ENCODE data around the gene OR6Q1. TPM values are rescaled to one million over a fixed set of nuclear protein-coding genes. Genes with fewer than 3 reads are reported as not detected.

The OR6Q1 gene, protein sequence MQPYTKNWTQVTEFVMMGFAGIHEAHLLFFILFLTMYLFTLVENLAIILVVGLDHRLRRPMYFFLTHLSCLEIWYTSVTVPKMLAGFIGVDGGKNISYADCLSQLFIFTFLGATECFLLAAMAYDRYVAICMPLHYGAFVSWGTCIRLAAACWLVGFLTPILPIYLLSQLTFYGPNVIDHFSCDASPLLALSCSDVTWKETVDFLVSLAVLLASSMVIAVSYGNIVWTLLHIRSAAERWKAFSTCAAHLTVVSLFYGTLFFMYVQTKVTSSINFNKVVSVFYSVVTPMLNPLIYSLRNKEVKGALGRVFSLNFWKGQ
- total RNA-seq (2022; extraction: Qiagen RNA extraction; ENCODE audit: low read depth), result not detected in 5 replicates

DNA sequence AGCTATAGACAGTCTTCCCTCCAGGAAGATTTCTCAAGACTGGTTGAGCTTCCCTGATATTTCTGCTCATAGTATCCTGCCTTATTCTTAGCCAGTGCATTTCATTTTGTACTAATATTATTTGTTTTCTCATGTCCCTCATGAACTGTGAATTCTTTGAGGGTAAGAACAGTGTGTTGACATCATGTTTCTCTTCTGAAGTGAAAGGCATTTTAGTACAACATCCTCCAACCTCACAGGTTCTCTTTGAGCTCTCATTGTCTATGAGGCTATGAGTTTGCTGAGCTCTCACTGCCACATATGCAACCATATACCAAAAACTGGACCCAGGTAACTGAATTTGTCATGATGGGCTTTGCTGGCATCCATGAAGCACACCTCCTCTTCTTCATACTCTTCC is at the start of gene OR6Q1:
Gene OR6Q1 (plus strand): TSS at position 301 of the 400 bp plus-strand sequence. CDS start 0 bp downstream, at position 301.

DNA sequence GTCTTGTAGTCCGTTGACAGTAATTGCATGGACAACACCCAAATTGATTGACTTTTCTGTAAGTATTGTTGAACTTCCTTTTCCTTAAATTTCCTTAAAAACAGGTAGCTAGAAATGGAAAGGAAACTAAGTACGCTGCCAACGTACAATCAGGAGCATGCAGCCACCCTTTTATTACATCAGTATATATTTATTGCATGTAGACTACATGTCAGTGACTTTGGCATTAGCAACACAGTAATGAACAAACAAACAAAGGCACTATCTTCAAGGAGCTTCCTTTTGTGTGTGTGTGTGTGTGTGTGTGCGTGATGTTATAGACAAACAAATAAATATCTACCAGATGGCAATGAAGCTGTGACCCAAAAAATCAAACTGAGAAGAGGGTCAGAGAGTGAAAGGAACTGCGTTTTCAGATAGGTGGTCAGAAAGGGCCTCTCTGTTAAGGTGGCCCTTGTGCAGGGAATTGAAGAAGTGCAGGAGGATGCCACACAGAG is 7.3 kb upstream of the OR6Q1 start, which contains the start of gene OR9Q1:
Gene OR9Q1 (plus strand): TSS at position 447 of the 497 bp plus-strand sequence. CDS start 155,564 bp downstream, outside the sequence.

Other genes starting within 250 kb of the OR6Q1 start
- gene OR9Q1, start 7.1 kb upstream of the OR6Q1 start, total RNA-seq (2022; extraction: Qiagen RNA extraction; ENCODE audit: low read depth), result not detected in 5 replicates
- not detected in 5 replicates for gene OR9I1, start 94.6 kb downstream of the OR6Q1 start, total RNA-seq (2022; extraction: Qiagen RNA extraction; ENCODE audit: low read depth)
- gene OR9Q2, start 158.1 kb downstream of the OR6Q1 start, total RNA-seq (2022; extraction: Qiagen RNA extraction; ENCODE audit: low read depth), result not detected in 5 replicates
- gene OR1S2, start 173.2 kb downstream of the OR6Q1 start, total RNA-seq (2022; extraction: Qiagen RNA extraction; ENCODE audit: low read depth), result not detected in 5 replicates
- not detected in 5 replicates for gene OR1S1, start 181.8 kb downstream of the OR6Q1 start, total RNA-seq (2022; extraction: Qiagen RNA extraction; ENCODE audit: low read depth)
- not detected in 5 replicates for gene OR10Q1, start 198.0 kb downstream of the OR6Q1 start, total RNA-seq (2022; extraction: Qiagen RNA extraction; ENCODE audit: low read depth)
- gene OR10W1, start 237.3 kb downstream of the OR6Q1 start, total RNA-seq (2022; extraction: Qiagen RNA extraction; ENCODE audit: low read depth), result not detected in 5 replicates

Data from A549 treated with CpdA at 1 μM for 4 hours (cell line).